Suprapubic skin (tissue), 4 donors: Measurements from ENCODE around the gene C18orf63.

Source experiments
- EP300 ChIP-seq: sonication (generic); formaldehyde crosslinking; IDR thresholded peaks from one replicate; pipeline ENCODE4 v1.6.1; 2017; ENCODE audit warnings: antibody characterized with exemption
- POLR2A ChIP-seq, 2 donors: fragments of 450-650 bp; IDR thresholded peaks; one replicate each; pipeline ENCODE4 v1.6.1; 2017; ENCODE audit warnings: antibody characterized with exemption in 2 of 2, mild to moderate bottlenecking in 2 of 2, moderate library complexity in 2 of 2
- POLR2AphosphoS5 ChIP-seq, 3 donors: sonication (generic); formaldehyde crosslinking; IDR thresholded peaks; one replicate each; pipeline ENCODE4 v1.6.1; 2017; ENCODE audit warnings: antibody characterized with exemption in 3 of 3
- TF ChIP-seq, protein P1 (sequence below), 2 donors: fragments of 200-600 bp in 1 of 2; fragments of 450-650 bp in 1 of 2; sonication (generic) in 1 of 2; IDR thresholded peaks; one replicate each; pipeline ENCODE4 v1.5.1; 2016 to 2019; ENCODE audit warnings: antibody characterized with exemption in 2 of 2, mild to moderate bottlenecking in 1 of 2, moderate library complexity in 1 of 2

DNA sequence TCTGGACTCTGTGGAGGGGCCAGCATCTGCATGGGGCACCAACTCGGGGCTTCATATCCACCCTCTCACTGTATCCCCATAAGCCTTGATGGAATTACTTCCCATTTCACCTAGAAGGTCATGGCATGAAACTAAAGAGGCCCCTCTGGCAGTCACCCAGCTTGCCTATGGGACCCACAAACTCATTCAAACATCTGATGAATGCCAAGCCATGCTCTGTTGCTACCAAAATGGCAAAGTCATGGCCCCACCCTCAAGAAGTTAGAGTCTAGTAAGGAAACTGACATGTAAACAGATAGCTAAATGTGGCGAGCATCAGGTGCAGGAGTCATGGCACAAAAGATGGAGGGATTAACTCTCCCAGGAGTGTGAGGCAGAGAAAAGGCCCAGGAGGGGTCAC lies 38.3 kb upstream of the C18orf63 start:
- TF ChIP-seq, protein P1, sequence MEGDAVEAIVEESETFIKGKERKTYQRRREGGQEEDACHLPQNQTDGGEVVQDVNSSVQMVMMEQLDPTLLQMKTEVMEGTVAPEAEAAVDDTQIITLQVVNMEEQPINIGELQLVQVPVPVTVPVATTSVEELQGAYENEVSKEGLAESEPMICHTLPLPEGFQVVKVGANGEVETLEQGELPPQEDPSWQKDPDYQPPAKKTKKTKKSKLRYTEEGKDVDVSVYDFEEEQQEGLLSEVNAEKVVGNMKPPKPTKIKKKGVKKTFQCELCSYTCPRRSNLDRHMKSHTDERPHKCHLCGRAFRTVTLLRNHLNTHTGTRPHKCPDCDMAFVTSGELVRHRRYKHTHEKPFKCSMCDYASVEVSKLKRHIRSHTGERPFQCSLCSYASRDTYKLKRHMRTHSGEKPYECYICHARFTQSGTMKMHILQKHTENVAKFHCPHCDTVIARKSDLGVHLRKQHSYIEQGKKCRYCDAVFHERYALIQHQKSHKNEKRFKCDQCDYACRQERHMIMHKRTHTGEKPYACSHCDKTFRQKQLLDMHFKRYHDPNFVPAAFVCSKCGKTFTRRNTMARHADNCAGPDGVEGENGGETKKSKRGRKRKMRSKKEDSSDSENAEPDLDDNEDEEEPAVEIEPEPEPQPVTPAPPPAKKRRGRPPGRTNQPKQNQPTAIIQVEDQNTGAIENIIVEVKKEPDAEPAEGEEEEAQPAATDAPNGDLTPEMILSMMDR (IDR thresholded peaks at IDR 0.05) = no peak
- TF ChIP-seq POLR2AphosphoS5 (IDR thresholded peaks at IDR 0.05) (no peak), POLR2A (IDR thresholded peaks at IDR 0.05) (no peak), EP300 (no peak)
